ENCODE data around the gene SOX6.

- TF ChIP-seq CTCF (IDR thresholded peaks at IDR 0.05; ENCODE audit: low read length) (no peak), EZH2 (IDR thresholded peaks at IDR 0.05; ENCODE audit: borderline replicate concordance, low read length) (no peak)
Observed at GRCh38 chr11:16382638-16383380, 26.5 kb upstream of the SOX6 start.
